ENCODE results near the gene CFHR1. TPM values are rescaled to one million over a fixed set of nuclear protein-coding genes. Genes with fewer than 3 reads are reported as not detected.

CFHR1 gene
- total and polyA plus RNA-seq, 2 of the 13 experiments (the other 11 are each of a cell fraction or from before 2014, with no cell fraction given), result not detected

DNA sequence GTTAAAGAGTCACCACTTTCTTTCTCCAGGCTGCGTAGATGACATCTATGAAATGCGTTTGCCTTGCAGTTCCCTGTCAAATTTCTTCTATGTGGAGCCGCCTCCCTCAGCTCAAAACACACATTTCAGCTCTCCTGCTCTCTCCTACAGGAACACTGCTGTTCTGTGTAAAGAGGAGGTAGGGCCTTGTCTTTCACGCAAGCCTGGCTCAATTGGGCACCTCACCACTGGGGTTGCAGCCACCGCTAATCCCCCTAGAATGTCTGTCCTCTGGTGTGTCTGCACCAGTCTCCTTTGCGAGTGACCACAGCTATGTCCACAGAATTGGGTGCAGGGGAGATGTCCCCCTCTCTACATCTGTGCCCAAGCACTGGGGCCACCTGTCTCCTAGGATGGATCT lies 36.5 kb downstream of the CFHR1 start (continued):
- TF ChIP-seq HOMEZ (CRISPR knock-in tag; IDR thresholded peaks at IDR 0.05; ENCODE audit: low read depth) (no peak), NFKBIZ (CRISPR knock-in tag; IDR thresholded peaks at IDR 0.05) (no peak), ZNF362 (CRISPR knock-in tag; IDR thresholded peaks at IDR 0.05; ENCODE audit: borderline replicate concordance) (no peak)

GRCh38 chr1:196857188-196857587 lies 37.7 kb downstream of the CFHR1 start:
- no peak for ATAC-seq
- Histone ChIP-seq H3K27me3 (ENCODE audit: control insufficient read depth in 1 of 2, insufficient read depth in 2 of 2, low read length in 2 of 2) (no peaks in the 10 kb centered on the region; a peak in 1 of 5 replicates), H3K4me3 (replicated peaks in 1 of 3; ENCODE audit: insufficient read depth in 1 of 3, low read depth in 2 of 3, low read length in 3 of 3) (no peak overlapping the region), H3K9me3 (ENCODE audit: low read length) (no peaks in the 10 kb centered on the region), H4K20me1 (ENCODE audit: insufficient read depth, low read length) (no peaks in the 10 kb centered on the region), H3K36me3 (replicated peaks in 1 of 2; ENCODE audit: control insufficient read depth in 1 of 2, insufficient read depth in 2 of 2, low read length in 2 of 2) (no peaks in the 10 kb centered on the region), H2AFZ (ENCODE audit: low read length) (no peak overlapping the region), H3K27ac (ENCODE audit: extremely low read length, insufficient read depth, low read length) (no peak overlapping the region), H3K4me2 (ENCODE audit: low read depth, low read length) (no peak overlapping the region), H3K79me2 (ENCODE audit: insufficient read depth, low read length) (no peaks in the 10 kb centered on the region), H3K9ac (ENCODE audit: insufficient read depth, low read depth, low read length) (no peak overlapping the region), H3K4me1 (ENCODE audit: insufficient read depth, low read length) (no peaks in the 10 kb centered on the region)
- WGBS (ENCODE audit: low lambda C conversion rate), result 0% methylated on average over 2 of the region's 2 CpGs
- in situ Hi-C loops (cut with HindIII; ENCODE audit: extremely low pct_ligation_motif_present, low pct_unique_long_range_greater_than_20kb), result no loop called here
- DNase-seq (ENCODE audit: low spot score), result no peak
- FAIRE-seq, result no peak
- POLR2A ChIA-PET, result no interaction called here
- intact Hi-C loops (cut with micrococcal nuclease; ENCODE audit: unreplicated experiment), result no loop called here
- no TSS peak for BruUV-seq (replicated peaks)
- TF ChIP-seq, protein P1, sequence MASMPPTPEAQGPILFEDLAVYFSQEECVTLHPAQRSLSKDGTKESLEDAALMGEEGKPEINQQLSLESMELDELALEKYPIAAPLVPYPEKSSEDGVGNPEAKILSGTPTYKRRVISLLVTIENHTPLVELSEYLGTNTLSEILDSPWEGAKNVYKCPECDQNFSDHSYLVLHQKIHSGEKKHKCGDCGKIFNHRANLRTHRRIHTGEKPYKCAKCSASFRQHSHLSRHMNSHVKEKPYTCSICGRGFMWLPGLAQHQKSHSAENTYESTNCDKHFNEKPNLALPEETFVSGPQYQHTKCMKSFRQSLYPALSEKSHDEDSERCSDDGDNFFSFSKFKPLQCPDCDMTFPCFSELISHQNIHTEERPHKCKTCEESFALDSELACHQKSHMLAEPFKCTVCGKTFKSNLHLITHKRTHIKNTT (CRISPR knock-in tag; IDR thresholded peaks at IDR 0.05), result no peak
- TF ChIP-seq, protein P2, sequence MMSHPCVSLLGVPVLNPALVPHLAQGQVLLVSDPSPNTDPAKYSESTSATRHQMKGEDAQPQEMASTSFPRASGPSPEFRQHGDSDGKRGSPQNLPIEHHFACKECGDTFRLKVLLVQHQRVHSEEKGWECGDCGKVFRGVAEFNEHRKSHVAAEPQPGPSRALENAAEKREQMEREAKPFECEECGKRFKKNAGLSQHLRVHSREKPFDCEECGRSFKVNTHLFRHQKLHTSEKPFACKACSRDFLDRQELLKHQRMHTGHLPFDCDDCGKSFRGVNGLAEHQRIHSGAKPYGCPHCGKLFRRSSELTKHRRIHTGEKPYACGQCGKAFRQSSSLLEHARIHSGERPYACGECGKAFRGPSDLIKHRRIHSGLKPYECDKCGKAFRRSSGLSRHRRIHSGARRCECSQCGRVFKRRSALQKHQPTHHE (CRISPR knock-in tag; IDR thresholded peaks at IDR 0.05; ENCODE audit: borderline replicate concordance), result no peak
- peak; percentile 59 for TF ChIP-seq RAD51 (IDR thresholded peaks at IDR 0.05; ENCODE audit: borderline replicate concordance)
- CTCF ChIA-PET (ENCODE audit: low intra/inter-chr PET ratio, low total read pairs), result no interaction called here

Measured in HepG2 (cell line).